T-helper 2 cell treated with Interferon-gamma antibody and Interleukin-4, amounts not matched to agents 5 μg/mL and 100 μg/mL, for 36 hours (primary cell): ENCODE measurements around the gene SLC8A1.

Experiments used
- DNase-seq: peaks from one replicate; pipeline ENCODE4 v3.0.0; 2021; ENCODE audit warnings: low spot score
- H3K27ac Mint-ChIP-seq: one replicate; pipeline ENCODE4 v1.8.0; 2021; ENCODE audit warnings: mild to moderate bottlenecking, mixed read lengths
- H3K27me3 Mint-ChIP-seq: one replicate; pipeline ENCODE4 v1.8.0; 2021; ENCODE audit warnings: low read depth, mixed read lengths
- H3K36me3 Mint-ChIP-seq: one replicate; pipeline ENCODE4 v1.8.0; 2021; ENCODE audit warnings: low read depth, mixed read lengths
- H3K4me1 Mint-ChIP-seq: one replicate; pipeline ENCODE4 v1.8.0; 2021; ENCODE audit warnings: low read depth, mixed read lengths
- H3K4me3 Mint-ChIP-seq: one replicate; pipeline ENCODE4 v1.8.0; 2022; ENCODE audit warnings: mild to moderate bottlenecking, moderate library complexity, mixed read lengths
- H3K9me3 Mint-ChIP-seq: one replicate; pipeline ENCODE4 v1.8.0; 2021; ENCODE audit warnings: mixed read lengths

SLC8A1 gene

GRCh38 chr2:40256649-40257048 lies 195.2 kb downstream of the SLC8A1 start:
- no peaks in the 10 kb centered on the region for H3K9me3 Mint-ChIP-seq
- no peak overlapping the region for H3K4me3 Mint-ChIP-seq
- H3K27ac Mint-ChIP-seq: no peak overlapping the region
- no peaks in the 10 kb centered on the region for H3K27me3 Mint-ChIP-seq
- H3K4me1 Mint-ChIP-seq: no peaks in the 10 kb centered on the region
- no peaks in the 10 kb centered on the region for H3K36me3 Mint-ChIP-seq
- no peak for DNase-seq

GRCh38 chr2:40256008-40256407 lies 195.9 kb downstream of the SLC8A1 start:
- no peaks in the 10 kb centered on the region for H3K4me1 Mint-ChIP-seq
- DNase-seq: no peak
- no peaks in the 10 kb centered on the region for H3K9me3 Mint-ChIP-seq
- H3K27ac Mint-ChIP-seq: no peak overlapping the region
- no peak overlapping the region for H3K4me3 Mint-ChIP-seq
- H3K27me3 Mint-ChIP-seq: no peaks in the 10 kb centered on the region
- H3K36me3 Mint-ChIP-seq: no peaks in the 10 kb centered on the region

- Mint-ChIP-seq H3K4me1 (no peaks in the 10 kb centered on the region), H3K9me3 (no peaks in the 10 kb centered on the region), H3K27ac (no peak overlapping the region), H3K4me3 (no peak overlapping the region), H3K36me3 (no peaks in the 10 kb centered on the region), H3K27me3 (no peaks in the 10 kb centered on the region)
- no peak for DNase-seq
These were observed 196.8 kb downstream of the SLC8A1 start for GRCh38 chr2:40255103-40255502.

- Mint-ChIP-seq H3K4me1 (peaks cover 3% of the 10 kb centered on the region), H3K27ac (no peak overlapping the region), H3K27me3 (no peaks in the 10 kb centered on the region), H3K9me3 (no peaks in the 10 kb centered on the region), H3K4me3 (no peak overlapping the region), H3K36me3 (no peaks in the 10 kb centered on the region)
- DNase-seq: no peak
These were observed 197.3 kb downstream of the SLC8A1 start for GRCh38 chr2:40254611-40255010.

- DNase-seq: no peak
- no peaks in the 10 kb centered on the region for H3K27me3 Mint-ChIP-seq
- H3K4me1 Mint-ChIP-seq: peaks cover 5% of the 10 kb centered on the region
- H3K9me3 Mint-ChIP-seq: no peaks in the 10 kb centered on the region
- H3K4me3 Mint-ChIP-seq: no peak overlapping the region
- no peak overlapping the region for H3K27ac Mint-ChIP-seq
- no peaks in the 10 kb centered on the region for H3K36me3 Mint-ChIP-seq
These were observed 200.8 kb downstream of the SLC8A1 start for GRCh38 chr2:40251137-40251536.

GRCh38 chr2:40249577-40249976 lies 202.3 kb downstream of the SLC8A1 start:
- peaks cover 5% of the 10 kb centered on the region for H3K4me1 Mint-ChIP-seq
- H3K4me3 Mint-ChIP-seq: no peak overlapping the region
- no peaks in the 10 kb centered on the region for H3K36me3 Mint-ChIP-seq
- no peak for DNase-seq
- H3K9me3 Mint-ChIP-seq: no peaks in the 10 kb centered on the region
- H3K27ac Mint-ChIP-seq: no peak overlapping the region
- H3K27me3 Mint-ChIP-seq: no peaks in the 10 kb centered on the region

- Mint-ChIP-seq H3K9me3 (no peaks in the 10 kb centered on the region), H3K4me1 (peaks cover 5% of the 10 kb centered on the region), H3K27me3 (no peaks in the 10 kb centered on the region), H3K4me3 (no peak overlapping the region), H3K36me3 (no peaks in the 10 kb centered on the region), H3K27ac (no peak overlapping the region)
- no peak for DNase-seq
These were observed 203.6 kb downstream of the SLC8A1 start for GRCh38 chr2:40248294-40248693.

- Mint-ChIP-seq H3K27ac (no peak overlapping the region), H3K4me3 (no peak overlapping the region), H3K9me3 (no peaks in the 10 kb centered on the region), H3K36me3 (no peaks in the 10 kb centered on the region), H3K27me3 (no peaks in the 10 kb centered on the region), H3K4me1 (peaks cover 2% of the 10 kb centered on the region)
- DNase-seq: no peak
These were observed 207.2 kb downstream of the SLC8A1 start for GRCh38 chr2:40244675-40245074.

- Mint-ChIP-seq H3K36me3 (no peaks in the 10 kb centered on the region), H3K27ac (no peak overlapping the region), H3K9me3 (no peaks in the 10 kb centered on the region), H3K27me3 (no peaks in the 10 kb centered on the region), H3K4me3 (no peak overlapping the region), H3K4me1 (no peaks in the 10 kb centered on the region)
- DNase-seq: no peak
These were observed 207.6 kb downstream of the SLC8A1 start for GRCh38 chr2:40244251-40244650.

- H3K4me3 Mint-ChIP-seq: no peak overlapping the region
- H3K9me3 Mint-ChIP-seq: no peaks in the 10 kb centered on the region
- no peak overlapping the region for H3K27ac Mint-ChIP-seq
- no peaks in the 10 kb centered on the region for H3K27me3 Mint-ChIP-seq
- no peak for DNase-seq
- no peaks in the 10 kb centered on the region for H3K36me3 Mint-ChIP-seq
- H3K4me1 Mint-ChIP-seq: no peaks in the 10 kb centered on the region
These were observed 208.2 kb downstream of the SLC8A1 start for GRCh38 chr2:40243581-40244187.

GRCh38 chr2:40242315-40242714 lies 209.6 kb downstream of the SLC8A1 start:
- H3K27me3 Mint-ChIP-seq: no peaks in the 10 kb centered on the region
- DNase-seq: no peak
- H3K4me3 Mint-ChIP-seq: no peak overlapping the region
- no peaks in the 10 kb centered on the region for H3K4me1 Mint-ChIP-seq
- H3K36me3 Mint-ChIP-seq: no peaks in the 10 kb centered on the region
- no peaks in the 10 kb centered on the region for H3K9me3 Mint-ChIP-seq
- no peak overlapping the region for H3K27ac Mint-ChIP-seq

- H3K4me1 Mint-ChIP-seq: no peaks in the 10 kb centered on the region
These were observed 211.8 kb downstream of the SLC8A1 start for GRCh38 chr2:40240070-40240469.

GRCh38 chr2:40230707-40231432 lies 221.0 kb downstream of the SLC8A1 start:
- Mint-ChIP-seq H3K27ac (no peak overlapping the region), H3K4me1 (no peaks in the 10 kb centered on the region), H3K36me3 (peaks cover 1% of the 10 kb centered on the region), H3K4me3 (no peak overlapping the region), H3K9me3 (no peaks in the 10 kb centered on the region), H3K27me3 (no peaks in the 10 kb centered on the region)
- no peak for DNase-seq

More at GRCh38 chr2:40240070-40240469, 211.8 kb downstream of the SLC8A1 start:
- no peaks in the 10 kb centered on the region for H3K27me3 Mint-ChIP-seq
- DNase-seq: no peak
- H3K27ac Mint-ChIP-seq: no peak overlapping the region
- H3K9me3 Mint-ChIP-seq: no peaks in the 10 kb centered on the region
- H3K36me3 Mint-ChIP-seq: no peaks in the 10 kb centered on the region
- no peak overlapping the region for H3K4me3 Mint-ChIP-seq

GRCh38 chr2:40230186-40230585 lies 221.7 kb downstream of the SLC8A1 start:
- H3K27me3 Mint-ChIP-seq: no peaks in the 10 kb centered on the region
- no peaks in the 10 kb centered on the region for H3K9me3 Mint-ChIP-seq
- H3K27ac Mint-ChIP-seq: no peak overlapping the region
- H3K4me1 Mint-ChIP-seq: no peaks in the 10 kb centered on the region
- DNase-seq: no peak
- H3K36me3 Mint-ChIP-seq: peaks cover 1% of the 10 kb centered on the region
- H3K4me3 Mint-ChIP-seq: no peak overlapping the region

- no peak for DNase-seq
- no peaks in the 10 kb centered on the region for H3K27me3 Mint-ChIP-seq
- H3K9me3 Mint-ChIP-seq: no peaks in the 10 kb centered on the region
- H3K4me3 Mint-ChIP-seq: no peak overlapping the region
- H3K4me1 Mint-ChIP-seq: no peaks in the 10 kb centered on the region
- peaks cover 1% of the 10 kb centered on the region for H3K36me3 Mint-ChIP-seq
- H3K27ac Mint-ChIP-seq: no peak overlapping the region
These were observed 223.6 kb downstream of the SLC8A1 start for GRCh38 chr2:40228310-40228709.
